GM12872 (cell line): ENCODE measurements around the gene SOHLH2.

Experiments
- TF ChIP-seq, protein P1 (sequence below): IDR thresholded peaks from 3 replicates; pipeline ENCODE4 v1.5.1; 2011; ENCODE audit warnings: low read depth, mild to moderate bottlenecking, low read length, moderate library complexity; ENCODE audit not compliant: insufficient read depth

SOHLH2 gene, protein sequence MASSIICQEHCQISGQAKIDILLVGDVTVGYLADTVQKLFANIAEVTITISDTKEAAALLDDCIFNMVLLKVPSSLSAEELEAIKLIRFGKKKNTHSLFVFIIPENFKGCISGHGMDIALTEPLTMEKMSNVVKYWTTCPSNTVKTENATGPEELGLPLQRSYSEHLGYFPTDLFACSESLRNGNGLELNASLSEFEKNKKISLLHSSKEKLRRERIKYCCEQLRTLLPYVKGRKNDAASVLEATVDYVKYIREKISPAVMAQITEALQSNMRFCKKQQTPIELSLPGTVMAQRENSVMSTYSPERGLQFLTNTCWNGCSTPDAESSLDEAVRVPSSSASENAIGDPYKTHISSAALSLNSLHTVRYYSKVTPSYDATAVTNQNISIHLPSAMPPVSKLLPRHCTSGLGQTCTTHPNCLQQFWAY

DNA sequence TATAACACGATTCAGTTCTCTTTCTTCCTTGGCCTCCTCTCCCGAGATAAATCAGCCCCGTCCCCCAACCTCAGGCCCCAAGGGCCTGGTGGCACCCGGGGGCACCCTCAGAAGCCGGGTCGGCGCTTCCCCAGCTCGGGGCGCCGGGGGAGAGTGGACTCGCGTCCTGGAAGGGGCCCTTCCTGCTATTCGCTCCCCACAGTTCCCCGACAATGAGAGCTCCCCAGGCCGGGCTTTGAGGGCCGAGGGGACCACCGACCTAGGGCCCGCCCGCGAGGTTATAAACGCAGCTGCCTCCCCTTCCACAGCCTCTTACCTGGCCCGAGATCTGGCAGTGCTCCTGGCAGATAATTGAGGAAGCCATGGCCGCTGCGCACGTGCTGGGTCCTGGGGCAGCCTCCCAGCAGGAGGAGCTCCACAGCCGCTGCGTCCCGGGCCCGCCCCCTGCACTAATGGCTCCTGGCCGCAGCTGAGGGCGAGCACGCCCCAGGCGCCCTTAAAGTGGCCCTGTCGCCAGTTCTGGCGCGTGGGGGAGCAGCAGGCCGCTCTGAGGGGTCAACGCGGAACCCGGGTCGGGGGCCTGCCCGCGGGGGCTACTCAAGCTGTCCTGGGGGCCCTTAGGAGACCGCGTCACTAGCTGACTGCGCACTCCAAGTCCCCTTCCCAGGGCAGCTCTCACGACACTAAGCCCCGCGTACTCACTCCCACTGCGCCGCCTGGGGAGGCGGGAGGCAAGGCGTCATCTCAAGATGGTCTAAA lies at the start of gene SOHLH2:
Gene SOHLH2 (minus strand): TSS at position 394 of the 759 bp plus-strand sequence. CDS start 30 bp downstream, at position 364.
- TF ChIP-seq, protein P1, sequence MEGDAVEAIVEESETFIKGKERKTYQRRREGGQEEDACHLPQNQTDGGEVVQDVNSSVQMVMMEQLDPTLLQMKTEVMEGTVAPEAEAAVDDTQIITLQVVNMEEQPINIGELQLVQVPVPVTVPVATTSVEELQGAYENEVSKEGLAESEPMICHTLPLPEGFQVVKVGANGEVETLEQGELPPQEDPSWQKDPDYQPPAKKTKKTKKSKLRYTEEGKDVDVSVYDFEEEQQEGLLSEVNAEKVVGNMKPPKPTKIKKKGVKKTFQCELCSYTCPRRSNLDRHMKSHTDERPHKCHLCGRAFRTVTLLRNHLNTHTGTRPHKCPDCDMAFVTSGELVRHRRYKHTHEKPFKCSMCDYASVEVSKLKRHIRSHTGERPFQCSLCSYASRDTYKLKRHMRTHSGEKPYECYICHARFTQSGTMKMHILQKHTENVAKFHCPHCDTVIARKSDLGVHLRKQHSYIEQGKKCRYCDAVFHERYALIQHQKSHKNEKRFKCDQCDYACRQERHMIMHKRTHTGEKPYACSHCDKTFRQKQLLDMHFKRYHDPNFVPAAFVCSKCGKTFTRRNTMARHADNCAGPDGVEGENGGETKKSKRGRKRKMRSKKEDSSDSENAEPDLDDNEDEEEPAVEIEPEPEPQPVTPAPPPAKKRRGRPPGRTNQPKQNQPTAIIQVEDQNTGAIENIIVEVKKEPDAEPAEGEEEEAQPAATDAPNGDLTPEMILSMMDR, result no peak

DNA sequence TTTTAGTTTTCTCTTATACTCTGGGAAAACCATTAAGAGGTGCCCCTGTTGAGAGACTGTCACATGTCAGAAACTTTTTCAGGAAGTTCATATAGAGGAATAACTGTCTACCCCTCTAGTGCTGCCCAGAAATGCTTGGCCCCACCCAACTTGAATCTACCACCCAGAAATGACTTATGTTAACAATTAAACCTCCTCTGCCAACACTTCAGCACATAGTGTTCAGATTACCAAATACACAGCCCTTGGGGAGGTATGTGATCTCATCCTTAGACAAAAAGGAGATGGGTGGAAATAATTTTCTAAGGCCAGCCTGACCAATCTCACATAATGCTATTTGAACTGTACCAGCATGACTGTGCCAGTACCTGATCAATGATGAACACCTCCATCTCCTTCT lies 47.6 kb upstream of the SOHLH2 start:
- TF ChIP-seq, protein P1, result no peak

- TF ChIP-seq, protein P1, result no peak
These were observed 46.7 kb upstream of the SOHLH2 start for GRCh38 chr13:36261011-36261410.

- TF ChIP-seq, protein P1, result no peak
These were observed 45.2 kb upstream of the SOHLH2 start for GRCh38 chr13:36259361-36260137.

DNA sequence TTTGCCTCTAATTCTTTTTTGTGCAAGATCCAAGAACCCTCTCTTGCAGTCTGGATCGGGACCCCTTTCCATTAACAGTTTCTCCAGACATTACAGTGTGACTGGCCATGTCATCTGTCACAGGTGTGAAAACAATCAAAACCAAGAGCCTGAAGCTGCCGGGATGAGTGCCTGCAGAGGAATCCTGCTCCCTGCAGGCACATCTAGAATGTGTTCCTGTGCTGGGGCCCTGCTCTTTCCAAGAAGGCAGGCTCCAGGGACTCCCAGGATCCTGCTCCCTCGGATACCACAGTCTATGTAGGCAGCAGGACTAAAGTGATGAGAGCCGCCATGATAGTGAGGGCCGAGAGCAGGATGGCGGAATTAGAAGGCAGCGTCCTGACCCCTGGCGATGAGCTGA lies 44.5 kb upstream of the SOHLH2 start:
- TF ChIP-seq, protein P1, result no peak

DNA sequence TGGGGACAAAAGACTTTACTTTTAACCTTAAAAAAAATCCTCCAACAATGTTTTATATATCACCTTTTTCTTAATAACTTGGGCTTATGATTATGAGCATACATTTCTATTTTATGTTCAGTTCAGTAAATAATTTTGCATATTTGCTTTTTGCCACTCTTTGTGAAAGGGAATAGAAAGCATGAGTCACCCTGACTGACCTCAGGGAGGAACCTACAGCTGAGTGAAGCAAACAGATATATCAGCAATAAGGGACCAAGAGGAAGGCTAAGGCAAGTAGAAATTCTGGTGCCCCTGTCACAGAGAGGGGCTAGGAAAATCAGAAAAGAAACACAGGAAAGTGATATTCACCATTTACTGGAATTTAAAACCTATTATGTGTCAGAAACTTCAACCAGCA lies 37.2 kb upstream of the SOHLH2 start:
- TF ChIP-seq, protein P1, result no peak

DNA sequence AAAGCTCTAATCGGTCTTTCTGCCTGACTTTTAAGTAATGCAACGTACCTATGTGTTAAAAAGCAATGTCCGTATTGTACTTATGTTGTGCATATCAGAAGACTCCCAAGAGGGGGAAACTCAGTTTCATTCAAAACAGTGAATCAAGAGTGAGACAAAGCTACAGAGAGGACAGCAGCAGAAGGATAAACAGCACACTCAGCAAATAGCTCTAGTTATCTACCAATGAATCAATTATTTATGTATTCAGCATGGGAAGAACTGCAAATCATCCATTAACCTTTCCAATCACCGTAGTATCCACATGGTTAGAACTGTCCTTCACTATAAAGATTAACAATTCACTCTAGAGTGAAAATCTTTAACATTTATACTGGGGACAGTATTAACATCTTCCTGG lies 36.7 kb upstream of the SOHLH2 start:
- TF ChIP-seq, protein P1, result no peak
